AG09319 (cell line): Measurements from ENCODE around the gene RAB28.
"Not testable (repeated sequence)": the region's sequence is repeated elsewhere in the genome, so short reads cannot be mapped to it uniquely, and the experiment has no call there.

ENCODE experiments used
- DNase-seq: peaks from one replicate; pipeline ENCODE4 v3.0.0-alpha.2; 2010; ENCODE audit warnings: low read depth; ENCODE audit errors: extremely low read depth
- TF ChIP-seq, protein P1 (sequence below): IDR thresholded peaks from 2 replicates; pipeline ENCODE4 v1.5.1; 2011; ENCODE audit warnings: low read depth, mild to moderate bottlenecking, inconsistent platforms, low read length, moderate library complexity

Gene RAB28

DNA sequence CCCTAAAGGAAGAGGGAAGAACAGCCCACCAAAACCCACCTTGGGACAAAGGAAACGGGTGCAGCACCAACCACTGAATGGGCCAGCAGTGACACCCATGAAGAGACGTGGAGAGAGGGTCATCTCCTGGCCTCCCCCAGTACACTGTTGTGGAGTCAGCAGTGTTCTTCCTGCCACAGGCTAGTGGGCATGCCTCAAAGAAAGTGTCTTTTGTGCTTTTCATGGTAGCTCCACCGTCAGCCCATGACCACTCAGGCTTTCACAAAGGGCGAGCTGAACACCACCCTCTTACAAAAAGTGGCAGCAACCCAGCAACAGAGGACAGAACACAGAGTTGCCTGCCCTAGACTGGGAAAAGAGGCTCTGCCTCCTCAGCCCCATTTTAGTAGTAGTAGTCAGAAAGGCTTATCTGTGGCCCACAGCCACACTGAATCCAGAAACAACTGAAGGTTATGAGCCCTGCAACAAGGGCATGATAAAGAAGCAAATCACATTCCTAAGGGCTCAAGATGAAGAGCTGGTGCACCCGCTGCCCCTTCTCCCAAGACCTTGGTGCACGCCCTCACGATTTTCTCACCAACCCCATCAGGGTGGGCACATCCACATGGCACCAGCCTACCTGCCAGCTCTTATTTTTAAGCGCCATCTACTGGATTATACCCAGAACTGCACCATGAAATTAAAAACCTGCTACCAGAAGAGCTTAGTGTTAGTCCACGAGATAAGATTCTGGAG, 53.1 kb downstream of the RAB28 start:
- TF ChIP-seq, protein P1, sequence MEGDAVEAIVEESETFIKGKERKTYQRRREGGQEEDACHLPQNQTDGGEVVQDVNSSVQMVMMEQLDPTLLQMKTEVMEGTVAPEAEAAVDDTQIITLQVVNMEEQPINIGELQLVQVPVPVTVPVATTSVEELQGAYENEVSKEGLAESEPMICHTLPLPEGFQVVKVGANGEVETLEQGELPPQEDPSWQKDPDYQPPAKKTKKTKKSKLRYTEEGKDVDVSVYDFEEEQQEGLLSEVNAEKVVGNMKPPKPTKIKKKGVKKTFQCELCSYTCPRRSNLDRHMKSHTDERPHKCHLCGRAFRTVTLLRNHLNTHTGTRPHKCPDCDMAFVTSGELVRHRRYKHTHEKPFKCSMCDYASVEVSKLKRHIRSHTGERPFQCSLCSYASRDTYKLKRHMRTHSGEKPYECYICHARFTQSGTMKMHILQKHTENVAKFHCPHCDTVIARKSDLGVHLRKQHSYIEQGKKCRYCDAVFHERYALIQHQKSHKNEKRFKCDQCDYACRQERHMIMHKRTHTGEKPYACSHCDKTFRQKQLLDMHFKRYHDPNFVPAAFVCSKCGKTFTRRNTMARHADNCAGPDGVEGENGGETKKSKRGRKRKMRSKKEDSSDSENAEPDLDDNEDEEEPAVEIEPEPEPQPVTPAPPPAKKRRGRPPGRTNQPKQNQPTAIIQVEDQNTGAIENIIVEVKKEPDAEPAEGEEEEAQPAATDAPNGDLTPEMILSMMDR = no peak; the same call in 1 of the 2 replicates
- DNase-seq = no peak

DNA sequence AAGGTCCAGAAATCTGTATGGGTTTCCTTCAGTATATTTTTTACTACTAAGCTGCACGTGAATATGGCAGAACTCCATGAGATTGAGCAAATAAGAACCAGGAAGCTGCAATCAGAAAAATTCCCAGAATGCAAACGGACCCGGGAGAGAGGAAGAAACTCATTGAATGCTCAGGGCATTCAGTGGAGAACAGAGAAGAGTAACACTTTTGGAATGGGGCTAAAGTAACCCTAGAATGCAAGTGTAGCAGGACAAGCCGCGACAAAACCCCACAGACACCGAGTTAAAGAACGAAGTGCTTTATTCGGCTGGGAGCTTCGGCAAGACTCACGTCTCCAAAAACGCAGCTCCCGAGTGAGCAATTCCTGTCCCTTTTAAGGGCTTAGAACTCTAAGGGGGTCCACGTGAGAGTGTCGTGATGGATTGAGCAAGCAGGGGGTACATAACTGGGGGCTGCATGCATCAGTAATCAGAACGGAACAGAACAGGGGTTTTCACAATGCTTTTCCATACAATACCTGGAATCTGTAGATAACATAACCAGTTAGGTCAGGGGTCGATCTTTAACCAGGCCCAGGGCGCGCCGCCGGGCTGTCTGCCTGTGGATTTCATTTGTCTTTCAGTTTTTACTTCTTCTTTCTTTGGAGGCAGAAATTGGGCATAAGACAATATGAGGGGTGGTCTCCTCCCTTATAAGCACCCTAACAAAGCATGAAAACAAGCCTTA, 56.4 kb downstream of the RAB28 start:
- DNase-seq = no peak
- TF ChIP-seq, protein P1 = no peak

DNA sequence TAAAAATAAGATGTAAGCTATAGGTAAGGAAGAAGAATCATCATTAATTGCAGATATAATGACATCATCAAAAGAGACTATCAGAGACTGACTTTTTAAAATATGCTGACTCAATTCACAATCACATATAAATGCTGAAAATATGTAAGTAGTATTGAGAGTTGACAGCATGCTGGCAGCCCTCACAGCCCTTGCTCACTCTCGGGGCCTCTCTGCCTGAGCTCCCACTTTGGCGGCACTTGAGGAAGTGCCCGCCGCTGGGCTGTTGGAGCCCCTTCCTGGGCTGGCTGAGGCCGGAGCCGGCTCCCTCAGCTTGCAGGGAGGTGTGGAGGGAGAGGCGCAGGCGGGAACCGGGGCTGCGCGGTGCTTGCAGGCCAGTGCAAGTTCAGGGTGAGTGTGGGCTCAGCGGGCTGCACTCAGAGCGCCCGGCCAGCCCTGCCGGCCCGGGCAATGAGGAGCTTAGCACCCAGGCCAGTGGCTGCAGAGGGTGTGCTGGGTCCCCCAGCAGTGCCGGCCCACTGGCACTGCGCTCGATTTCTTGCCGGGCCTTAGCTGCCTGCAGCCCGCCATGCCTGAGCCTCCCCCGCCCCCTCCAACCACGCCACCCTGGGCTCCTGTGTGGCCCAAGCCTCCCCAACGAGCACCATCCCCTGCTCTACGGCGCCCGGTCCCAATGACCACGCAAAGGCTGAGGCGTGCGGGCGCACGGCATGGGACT, 68.9 kb downstream of the RAB28 start:
- DNase-seq = no peak
- TF ChIP-seq, protein P1 = no peak

DNA sequence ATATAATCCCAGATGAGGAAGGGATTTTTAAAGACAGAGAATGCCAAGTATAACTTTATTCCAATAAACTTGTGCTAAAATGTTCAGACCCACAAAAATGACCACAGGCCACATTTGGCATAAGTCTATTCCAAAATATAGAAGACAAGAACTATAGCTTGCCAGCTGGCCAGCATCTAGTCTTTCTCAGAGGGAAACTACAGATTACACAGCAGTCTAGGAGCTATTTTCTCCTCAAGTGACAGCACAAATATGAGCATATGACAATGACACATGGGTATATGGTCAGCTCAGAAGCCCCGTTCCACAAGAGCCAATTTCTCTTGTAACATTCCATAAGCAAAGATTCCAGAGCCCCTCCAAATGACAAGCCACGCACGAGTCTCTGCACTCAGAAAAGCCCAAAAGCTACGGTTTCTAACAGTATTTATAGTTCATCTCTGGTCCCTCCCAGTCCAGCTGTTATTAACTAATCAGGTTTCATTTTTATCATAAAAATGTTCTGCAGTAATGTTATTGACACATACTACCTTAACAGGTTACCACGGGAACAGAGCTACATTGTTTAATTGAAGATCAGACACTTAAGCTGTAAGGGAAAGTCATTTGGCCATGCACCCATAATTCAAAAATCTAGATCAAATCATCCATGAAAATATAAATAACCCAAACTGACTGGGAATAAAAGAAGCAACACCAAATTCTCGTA, 70.3 kb downstream of the RAB28 start:
- DNase-seq = no peak
- TF ChIP-seq, protein P1 = no peak

DNA sequence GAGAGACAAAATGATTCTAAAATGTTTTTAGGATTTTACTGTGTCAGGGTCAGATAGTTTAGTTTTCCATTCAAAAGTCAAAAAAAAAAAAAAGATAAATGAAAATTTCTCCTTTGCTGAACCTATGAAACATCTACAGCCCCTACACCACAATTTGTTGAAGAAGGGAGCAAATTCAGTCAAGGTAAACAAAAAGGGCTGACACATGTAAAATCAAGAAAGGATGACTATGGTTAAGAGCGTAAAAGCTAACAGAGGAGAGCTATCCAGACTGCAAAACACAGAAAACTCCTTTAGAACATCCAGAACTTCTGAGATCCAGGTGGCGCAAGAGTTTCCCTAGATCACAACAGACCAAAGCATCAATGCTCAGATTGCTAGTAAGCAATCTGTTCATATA, 72.2 kb downstream of the RAB28 start:
- TF ChIP-seq, protein P1 = no peak
- DNase-seq = no peak

DNA sequence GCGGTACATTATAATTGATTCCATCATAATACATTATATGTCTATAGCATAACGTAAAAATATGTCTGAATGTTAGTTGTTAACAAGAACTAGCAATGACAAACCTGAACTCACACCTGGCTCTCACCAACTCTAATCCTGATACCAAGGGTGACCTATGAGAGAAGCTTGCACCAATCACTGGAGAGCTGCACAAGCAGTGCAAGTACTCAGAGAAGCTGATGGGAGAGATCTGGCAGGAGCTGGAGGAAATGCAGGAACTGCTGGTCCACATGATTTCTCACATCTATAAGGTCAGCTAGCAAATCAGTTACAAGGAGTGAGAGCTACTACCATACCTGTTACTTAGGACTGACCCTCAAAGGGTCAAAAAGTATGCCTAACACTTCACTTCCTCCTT, 74.8 kb downstream of the RAB28 start:
- no peak for DNase-seq

DNA sequence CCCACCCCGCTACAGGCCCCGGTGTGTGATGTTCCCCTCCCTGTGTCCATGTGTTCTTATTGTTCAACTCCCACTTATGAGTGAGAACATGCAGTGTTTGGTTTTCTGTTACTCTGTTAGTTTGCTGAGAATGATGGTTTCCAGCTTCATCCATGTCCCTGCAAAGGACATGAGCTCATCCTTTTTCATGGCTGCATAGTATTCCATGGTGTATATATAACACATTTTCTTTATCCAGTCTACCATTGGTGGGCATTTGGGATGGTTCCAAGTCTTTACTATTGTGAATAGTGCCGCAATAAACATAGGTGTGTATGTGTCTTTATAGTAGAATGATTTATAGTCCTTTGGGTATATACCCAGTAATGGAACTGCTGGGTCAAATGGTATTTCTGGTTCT, 78.0 kb downstream of the RAB28 start:
- not testable (repeated sequence) for DNase-seq

More for the DNA sequence above, 74.8 kb downstream of the RAB28 start:
- TF ChIP-seq, protein P1 = no peak
